Cardiac fibroblast (primary cell): ENCODE results near the gene SMC1A.
A peak's percentile ranks its signal among the peaks of the same experiment; 100 is the strongest.

Source experiments
- DNase-seq, 2 donors: peaks; one replicate each; pipeline versions ENCODE4 v3.0.0 to v3.0.0-alpha.2; 2010; ENCODE audit warnings: low read depth in 2 of 2
- H3K4me3 ChIP-seq, 2 donors: replicated peaks in 1 of 2; 1 replicate in 1 of 2; 2 replicates in 1 of 2; pipeline ENCODE4 v1.5.1; 2011; ENCODE audit warnings: low read depth in 2 of 2, low read length in 2 of 2, mild to moderate bottlenecking in 2 of 2, moderate library complexity in 1 of 2
- TF ChIP-seq, protein P1 (sequence below): IDR thresholded peaks from one replicate; pipeline ENCODE4 v1.5.1; 2011; ENCODE audit warnings: low read depth, mild to moderate bottlenecking, low read length, inconsistent platforms

The SMC1A gene

DNA sequence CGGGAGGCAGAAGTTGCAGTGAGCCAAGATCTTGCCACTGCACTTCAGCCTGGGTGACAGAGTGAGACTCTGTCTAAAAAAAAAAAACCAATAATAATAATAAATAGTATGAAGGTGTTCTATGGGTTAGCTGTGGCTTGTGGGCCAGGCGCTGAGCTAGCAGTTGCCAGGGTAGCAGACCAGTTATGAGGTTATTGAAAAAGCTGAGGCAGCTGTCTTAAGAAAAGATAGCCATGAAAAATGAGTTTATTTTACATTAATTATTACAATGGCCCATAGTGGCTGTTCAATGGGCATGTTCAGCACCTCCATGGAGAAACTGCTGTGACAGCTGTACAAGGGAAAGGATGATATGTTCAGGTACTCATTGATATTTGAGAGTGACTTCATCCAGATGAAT lies 25.0 kb upstream of the SMC1A start:
- TF ChIP-seq, protein P1, sequence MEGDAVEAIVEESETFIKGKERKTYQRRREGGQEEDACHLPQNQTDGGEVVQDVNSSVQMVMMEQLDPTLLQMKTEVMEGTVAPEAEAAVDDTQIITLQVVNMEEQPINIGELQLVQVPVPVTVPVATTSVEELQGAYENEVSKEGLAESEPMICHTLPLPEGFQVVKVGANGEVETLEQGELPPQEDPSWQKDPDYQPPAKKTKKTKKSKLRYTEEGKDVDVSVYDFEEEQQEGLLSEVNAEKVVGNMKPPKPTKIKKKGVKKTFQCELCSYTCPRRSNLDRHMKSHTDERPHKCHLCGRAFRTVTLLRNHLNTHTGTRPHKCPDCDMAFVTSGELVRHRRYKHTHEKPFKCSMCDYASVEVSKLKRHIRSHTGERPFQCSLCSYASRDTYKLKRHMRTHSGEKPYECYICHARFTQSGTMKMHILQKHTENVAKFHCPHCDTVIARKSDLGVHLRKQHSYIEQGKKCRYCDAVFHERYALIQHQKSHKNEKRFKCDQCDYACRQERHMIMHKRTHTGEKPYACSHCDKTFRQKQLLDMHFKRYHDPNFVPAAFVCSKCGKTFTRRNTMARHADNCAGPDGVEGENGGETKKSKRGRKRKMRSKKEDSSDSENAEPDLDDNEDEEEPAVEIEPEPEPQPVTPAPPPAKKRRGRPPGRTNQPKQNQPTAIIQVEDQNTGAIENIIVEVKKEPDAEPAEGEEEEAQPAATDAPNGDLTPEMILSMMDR, result no peak
- no peak overlapping the region for H3K4me3 ChIP-seq
- DNase-seq, result no peak

DNA sequence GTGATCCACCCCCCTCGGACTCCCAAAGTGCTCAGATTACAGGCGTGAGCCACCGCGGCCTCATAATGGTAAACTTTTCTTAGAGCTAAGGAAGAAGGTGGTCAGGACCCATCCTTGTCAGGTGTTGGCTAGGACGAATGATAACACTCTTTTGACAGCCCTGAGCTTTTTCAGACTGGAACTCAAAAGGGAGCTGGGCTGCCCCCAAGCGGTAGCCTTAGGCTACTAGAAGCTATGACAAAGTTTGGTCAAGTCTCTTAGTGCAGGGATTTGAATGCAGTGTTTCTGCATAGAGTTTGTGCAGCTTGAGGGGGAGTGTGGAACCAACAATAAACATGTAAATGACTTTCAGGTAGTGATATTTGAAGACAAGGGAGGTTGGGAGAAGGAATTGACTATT lies 23.5 kb upstream of the SMC1A start:
- no peak overlapping the region for H3K4me3 ChIP-seq
- TF ChIP-seq, protein P1, result peak; percentile 71
- peak; percentile 48 to 49 for DNase-seq

DNA sequence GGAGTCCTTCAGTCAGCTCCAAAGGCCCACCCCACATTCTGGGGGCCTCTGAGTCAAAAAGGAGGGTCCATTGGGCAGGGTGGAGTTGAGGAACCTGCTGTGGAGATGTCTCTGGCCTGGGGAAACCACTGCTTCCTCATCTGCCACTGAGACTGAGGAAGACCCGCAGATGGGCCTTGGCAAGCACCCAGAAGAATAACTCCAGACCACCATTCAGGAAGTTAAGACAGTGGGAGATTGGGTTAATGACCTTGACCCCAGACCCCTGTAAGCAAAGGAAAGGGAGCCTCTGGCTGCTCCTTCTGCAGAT lies 19.8 kb upstream of the SMC1A start:
- TF ChIP-seq, protein P1, result no peak
- H3K4me3 ChIP-seq, result peak overlapping the region in 1 of 2 donors; percentile 44
- DNase-seq, result no peak

DNA sequence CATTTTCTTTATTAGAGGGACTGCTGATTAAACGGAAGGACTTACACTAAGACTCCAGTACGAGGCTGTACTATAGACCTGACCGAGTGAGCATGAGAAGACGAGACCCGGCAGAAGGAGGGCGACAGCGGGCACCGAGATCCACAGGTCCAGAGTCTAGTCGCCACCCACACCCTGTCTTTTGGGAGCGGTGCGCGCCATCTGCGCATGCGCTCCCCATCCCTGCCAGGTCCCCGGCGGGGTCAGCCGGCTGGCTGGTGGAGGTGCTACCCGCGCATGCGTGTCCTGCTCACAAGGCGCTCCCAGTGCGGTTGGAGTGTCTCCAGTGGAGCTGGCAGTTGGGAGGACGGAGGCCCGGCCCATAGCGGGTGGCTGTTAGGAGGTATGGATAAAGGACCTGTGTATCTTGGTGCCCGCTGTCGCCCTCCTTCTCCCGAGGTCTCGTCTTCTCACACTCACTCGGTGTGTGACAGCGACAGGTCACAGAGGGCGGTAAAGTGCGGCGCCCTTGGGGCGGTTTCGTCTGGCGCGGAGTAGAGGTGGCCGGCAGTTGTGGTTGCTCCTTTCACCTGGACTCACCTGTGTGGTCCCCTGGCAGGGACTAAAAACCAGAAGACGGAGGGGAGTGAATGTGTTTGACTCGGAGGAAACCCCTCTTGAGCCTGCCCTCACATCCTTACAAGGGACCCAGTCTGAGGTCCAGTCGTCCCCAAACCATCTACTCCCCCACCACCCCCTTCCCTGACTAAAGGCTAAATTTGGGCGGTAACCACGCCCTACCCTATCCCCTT lies 19.3 kb upstream of the SMC1A start:
- peak overlapping the region; percentile 15 to 44 for H3K4me3 ChIP-seq

DNA sequence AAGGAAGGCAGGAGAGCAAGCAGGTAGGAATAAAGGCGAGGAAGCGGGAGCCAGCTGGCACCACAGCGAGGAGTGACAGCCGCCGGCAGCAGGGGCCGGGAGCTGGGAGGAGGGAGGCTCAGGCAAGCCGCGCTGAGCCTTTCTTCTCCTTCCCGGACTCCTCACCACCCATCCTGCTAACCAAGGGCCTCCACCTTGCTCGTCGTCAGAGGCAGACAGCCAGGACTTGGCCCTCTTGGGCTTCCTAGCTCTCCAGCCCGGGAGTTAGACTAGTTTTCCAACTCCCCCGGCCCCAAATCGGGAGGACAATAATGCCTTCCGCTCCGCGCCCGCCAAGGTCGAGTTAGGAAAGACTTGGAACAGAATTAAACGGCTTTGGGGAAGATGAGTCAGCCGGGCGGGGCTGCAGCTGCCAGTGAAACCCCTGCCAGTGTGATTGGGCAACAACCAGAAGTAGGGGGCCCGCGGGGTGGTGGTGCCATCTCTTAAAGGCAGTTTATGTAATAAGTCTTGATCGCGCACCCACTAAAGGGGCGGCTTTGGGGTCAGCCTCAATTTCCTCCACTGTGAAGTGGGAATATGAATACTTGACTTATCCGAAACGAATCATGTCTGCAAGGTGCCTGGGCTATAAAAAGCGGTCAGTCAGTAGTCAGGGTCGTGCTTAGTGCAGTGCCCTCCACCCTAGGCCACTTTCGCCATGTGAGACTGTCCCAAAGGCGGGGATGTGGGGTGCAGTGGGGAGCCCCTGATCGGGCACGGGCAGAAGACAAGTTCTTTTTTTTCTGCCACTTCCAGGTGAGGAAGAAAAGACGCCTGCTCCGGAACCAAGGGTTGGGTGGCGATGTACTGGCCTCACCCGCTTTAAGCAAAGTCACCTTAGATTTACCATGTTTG lies 18.4 kb upstream of the SMC1A start:
- TF ChIP-seq, protein P1, result no peak
- peak; percentile 66 for DNase-seq
- peak overlapping the region; percentile 15 to 44 for H3K4me3 ChIP-seq

More for the DNA sequence above, 19.3 kb upstream of the SMC1A start:
- TF ChIP-seq, protein P1, result no peak
- DNase-seq, result peak; percentile 74 to 76

DNA sequence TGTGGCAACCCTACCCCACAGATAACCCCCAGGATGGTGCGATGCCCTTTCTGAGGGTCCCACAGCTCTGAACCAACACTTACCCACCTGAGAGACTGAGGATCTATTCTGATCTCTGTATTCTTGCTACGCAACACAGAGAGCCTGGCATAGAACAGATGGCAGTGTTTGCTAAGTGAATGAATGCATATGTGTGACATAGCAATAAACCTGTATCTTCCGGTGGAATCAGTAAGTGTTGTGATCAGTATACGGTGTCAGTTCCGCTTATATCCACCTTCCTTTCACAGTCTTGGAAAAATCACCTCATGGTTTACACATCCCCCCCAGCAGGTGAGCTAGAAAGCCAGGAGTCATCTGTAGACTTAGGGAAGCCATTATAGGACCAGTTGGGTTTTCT lies 17.6 kb upstream of the SMC1A start:
- no peak for DNase-seq
- peak overlapping the region in 1 of 2 donors; percentile 44 for H3K4me3 ChIP-seq
- TF ChIP-seq, protein P1, result no peak
